HL-60/S4 (cell line): ENCODE data around the gene DRC7.

Experiments
- in situ Hi-C: fragments of 300-500 bp; cut with MboI; formaldehyde crosslinking; loops from 2 replicates; pipeline ENCODE4 v1.14.3; 2022; ENCODE audit warnings: low sequenced_read_pairs

The DRC7 gene

GRCh38 chr16:57747496-57747895 lies 52.9 kb downstream of the DRC7 start:
- in situ Hi-C loops = no loop called here

- in situ Hi-C loops = no loop called here
Observed at GRCh38 chr16:57747996-57748395, 53.4 kb downstream of the DRC7 start.

- in situ Hi-C loops = no loop called here
Observed at GRCh38 chr16:57748596-57748995, 54.0 kb downstream of the DRC7 start.

- in situ Hi-C loops = no loop called here
Observed at GRCh38 chr16:57749101-57749692, 54.6 kb downstream of the DRC7 start.

- in situ Hi-C loops = loop anchor here (10.0 to 25.0 kb wide), 2 partner anchors 115 to 262 kb away; partner anchors contain the start of genes USB1 and ZNF319
Observed at GRCh38 chr16:57749856-57750452, 55.3 kb downstream of the DRC7 start.

GRCh38 chr16:57750796-57751538 lies 56.4 kb downstream of the DRC7 start:
- in situ Hi-C loops = loop anchor here (10.0 to 25.0 kb wide), 2 partner anchors 114 to 261 kb away; partner anchors contain the start of genes USB1 and ZNF319

- in situ Hi-C loops = loop anchor here (10.0 to 25.0 kb wide), 2 partner anchors 113 to 261 kb away; partner anchors contain the start of genes USB1 and ZNF319
Observed at GRCh38 chr16:57751539-57752202, 57.1 kb downstream of the DRC7 start.

- in situ Hi-C loops = loop anchor here (10.0 to 25.0 kb wide), 2 partner anchors 113 to 260 kb away; partner anchors contain the start of genes USB1 and ZNF319
Observed at GRCh38 chr16:57752203-57752580, 57.6 kb downstream of the DRC7 start.

- in situ Hi-C loops = loop anchor here (10.0 to 25.0 kb wide), 2 partner anchors 112 to 259 kb away; partner anchors contain the start of genes USB1 and ZNF319
Observed at GRCh38 chr16:57752581-57753447, 58.2 kb downstream of the DRC7 start.

GRCh38 chr16:57753448-57754353 lies 59.1 kb downstream of the DRC7 start:
- in situ Hi-C loops = loop anchor here (10.0 to 25.0 kb wide), 2 partner anchors 111 to 259 kb away; partner anchors contain the start of genes USB1 and ZNF319

GRCh38 chr16:57754354-57755060 lies 59.9 kb downstream of the DRC7 start:
- in situ Hi-C loops = loop anchor here (10.0 to 25.0 kb wide), 2 partner anchors 110 to 258 kb away; partner anchors contain the start of genes USB1 and ZNF319

GRCh38 chr16:57755061-57755684 lies 60.6 kb downstream of the DRC7 start:
- in situ Hi-C loops = loop anchor here (10.0 to 25.0 kb wide), 2 partner anchors 110 to 257 kb away; partner anchors contain the start of genes USB1 and ZNF319

- in situ Hi-C loops = loop anchor here (10.0 to 25.0 kb wide), 2 partner anchors 109 to 256 kb away; partner anchors contain the start of genes USB1 and ZNF319
Observed at GRCh38 chr16:57755726-57756423, 61.3 kb downstream of the DRC7 start.

GRCh38 chr16:57756424-57757325 lies 62.1 kb downstream of the DRC7 start:
- in situ Hi-C loops = loop anchor here (10.0 to 25.0 kb wide), 2 partner anchors 108 to 256 kb away; partner anchors contain the start of genes USB1 and ZNF319

GRCh38 chr16:57757326-57757786 lies 62.8 kb downstream of the DRC7 start:
- in situ Hi-C loops = loop anchor here (10.0 to 25.0 kb wide), 2 partner anchors 107 to 255 kb away; partner anchors contain the start of genes USB1 and ZNF319
